Mesothelial cell of epicardium (in vitro differentiated cells): ENCODE data around the gene MIS18A. TPM values are rescaled to one million over a fixed set of nuclear protein-coding genes. Genes with fewer than 3 reads are reported as not detected.

Source experiments
- DNase-seq, 2 experiments: peaks; one replicate each; pipeline ENCODE4 v3.0.0; 2021; ENCODE audit warnings: low spot score in 2 of 2; ENCODE audit not compliant: unreplicated experiment in 2 of 2
- H3K27ac Mint-ChIP-seq: 2 replicates; pipeline ENCODE4 v1.8.0; 2021; ENCODE audit warnings: mixed read lengths
- H3K27me3 Mint-ChIP-seq: 2 replicates; pipeline ENCODE4 v1.8.0; 2021; ENCODE audit warnings: low read depth, mixed read lengths
- H3K36me3 Mint-ChIP-seq: 2 replicates; pipeline ENCODE4 v1.8.0; 2021; ENCODE audit warnings: mixed read lengths
- H3K4me1 Mint-ChIP-seq: 2 replicates; pipeline ENCODE4 v1.8.0; 2021; ENCODE audit warnings: mixed read lengths
- H3K4me3 Mint-ChIP-seq: 2 replicates; pipeline ENCODE4 v1.8.0; 2021; ENCODE audit warnings: mild to moderate bottlenecking, moderate library complexity, mixed read lengths
- H3K9me3 Mint-ChIP-seq: 2 replicates; pipeline ENCODE4 v1.8.0; 2021; ENCODE audit warnings: mixed read lengths
- total RNA-seq: library from RNA; stranded (reverse); gene quantifications from 3 replicates; pipeline ENCODE4 v1.2.1, GENCODE V29; 2021
- TF ChIP-seq, protein P1 (sequence below): fragments of 200-600 bp; sonication (generic); IDR thresholded peaks from one replicate; pipeline ENCODE4 v1.5.0; 2021; ENCODE audit warnings: antibody characterized with exemption; ENCODE audit not compliant: unreplicated experiment

The MIS18A gene
- total RNA-seq, 1 donor from 2014 or later, result 19.0 TPM

DNA sequence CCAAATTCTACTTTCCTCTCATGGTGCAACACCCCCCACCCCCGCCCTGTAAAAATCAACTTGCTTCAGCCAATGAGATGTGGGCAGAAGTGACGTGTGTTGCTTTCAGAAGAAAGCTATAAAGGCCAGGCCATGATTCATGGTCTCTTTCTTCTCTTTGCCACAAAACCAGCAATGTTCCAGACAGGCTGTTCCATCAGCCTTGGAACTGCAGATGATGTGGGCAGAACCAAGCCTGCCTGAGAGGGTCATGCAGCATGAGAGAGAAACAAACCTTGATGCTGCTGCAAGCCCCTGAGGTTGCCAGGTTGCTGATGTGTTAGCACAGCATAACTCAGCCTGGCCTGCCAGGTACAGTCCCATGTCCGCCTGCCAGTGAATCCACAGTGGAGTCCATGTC lies 41.8 kb downstream of the MIS18A start:
- H3K9me3 Mint-ChIP-seq, result peaks cover 5% of the 10 kb centered on the region
- DNase-seq, result no peak
- H3K27me3 Mint-ChIP-seq, result peaks cover 3% of the 10 kb centered on the region
- H3K27ac Mint-ChIP-seq, result no peak overlapping the region
- H3K4me1 Mint-ChIP-seq, result peaks cover 16% of the 10 kb centered on the region
- H3K4me3 Mint-ChIP-seq, result no peak overlapping the region
- no peaks in the 10 kb centered on the region for H3K36me3 Mint-ChIP-seq
- TF ChIP-seq, protein P1, sequence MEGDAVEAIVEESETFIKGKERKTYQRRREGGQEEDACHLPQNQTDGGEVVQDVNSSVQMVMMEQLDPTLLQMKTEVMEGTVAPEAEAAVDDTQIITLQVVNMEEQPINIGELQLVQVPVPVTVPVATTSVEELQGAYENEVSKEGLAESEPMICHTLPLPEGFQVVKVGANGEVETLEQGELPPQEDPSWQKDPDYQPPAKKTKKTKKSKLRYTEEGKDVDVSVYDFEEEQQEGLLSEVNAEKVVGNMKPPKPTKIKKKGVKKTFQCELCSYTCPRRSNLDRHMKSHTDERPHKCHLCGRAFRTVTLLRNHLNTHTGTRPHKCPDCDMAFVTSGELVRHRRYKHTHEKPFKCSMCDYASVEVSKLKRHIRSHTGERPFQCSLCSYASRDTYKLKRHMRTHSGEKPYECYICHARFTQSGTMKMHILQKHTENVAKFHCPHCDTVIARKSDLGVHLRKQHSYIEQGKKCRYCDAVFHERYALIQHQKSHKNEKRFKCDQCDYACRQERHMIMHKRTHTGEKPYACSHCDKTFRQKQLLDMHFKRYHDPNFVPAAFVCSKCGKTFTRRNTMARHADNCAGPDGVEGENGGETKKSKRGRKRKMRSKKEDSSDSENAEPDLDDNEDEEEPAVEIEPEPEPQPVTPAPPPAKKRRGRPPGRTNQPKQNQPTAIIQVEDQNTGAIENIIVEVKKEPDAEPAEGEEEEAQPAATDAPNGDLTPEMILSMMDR, result no peak

DNA sequence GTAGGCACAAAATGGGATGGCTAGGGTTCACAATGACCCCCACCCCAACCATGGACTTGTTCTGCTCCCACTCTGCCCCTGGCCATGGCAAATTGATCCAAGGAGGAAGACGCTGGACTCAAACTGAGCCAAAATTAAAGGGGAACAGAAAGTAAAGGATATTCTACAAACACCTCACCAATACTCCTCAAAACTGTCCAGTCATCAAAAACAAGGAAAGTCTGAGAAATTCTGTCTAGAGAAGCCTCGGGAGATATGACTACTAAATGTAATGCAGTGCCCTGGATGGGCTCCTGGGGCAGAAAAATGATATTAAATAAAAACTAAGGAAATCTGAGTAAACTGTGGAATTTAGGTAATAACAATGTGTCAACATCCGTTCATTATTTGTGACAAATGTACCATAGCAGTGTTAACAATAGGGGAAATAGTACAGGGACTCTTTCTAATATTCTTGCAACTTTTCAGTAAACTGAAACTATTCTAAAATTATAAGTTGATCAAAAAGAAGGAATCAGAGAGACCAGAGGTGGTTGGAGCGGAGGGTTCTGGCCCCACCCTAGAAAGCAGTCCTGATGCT lies 45.0 kb downstream of the MIS18A start:
- no peaks in the 10 kb centered on the region for H3K36me3 Mint-ChIP-seq
- H3K27me3 Mint-ChIP-seq, result peaks cover 3% of the 10 kb centered on the region
- no peaks in the 10 kb centered on the region for H3K4me1 Mint-ChIP-seq
- TF ChIP-seq, protein P1, result no peak
- peaks cover 5% of the 10 kb centered on the region for H3K9me3 Mint-ChIP-seq
- no peak for DNase-seq
- H3K27ac Mint-ChIP-seq, result no peak overlapping the region
- no peak overlapping the region for H3K4me3 Mint-ChIP-seq

DNA sequence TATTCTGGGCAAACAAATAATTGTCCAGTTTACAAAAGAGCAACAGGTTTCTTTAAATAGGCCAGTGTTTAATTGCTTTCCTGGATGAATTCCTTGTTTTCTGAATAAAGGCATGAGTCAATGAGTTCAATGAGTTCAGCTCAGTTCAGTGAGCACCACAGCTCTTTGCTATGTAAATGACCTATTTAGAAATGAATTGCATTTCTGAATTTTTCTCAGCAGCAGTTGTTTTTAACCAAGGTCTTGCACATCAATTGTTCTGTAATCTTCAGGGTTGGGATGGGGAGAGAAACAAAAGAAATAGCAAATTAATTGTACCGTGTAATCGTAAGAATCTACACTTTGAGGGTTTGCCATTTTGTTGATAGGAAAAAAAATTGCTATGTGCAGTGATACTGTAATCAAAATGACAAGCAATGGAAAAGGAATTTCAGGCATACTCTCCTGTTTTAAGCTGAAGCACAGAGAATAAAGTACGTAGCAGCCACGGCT lies 45.7 kb downstream of the MIS18A start:
- peaks cover 3% of the 10 kb centered on the region for H3K27me3 Mint-ChIP-seq
- TF ChIP-seq, protein P1, result no peak
- no peaks in the 10 kb centered on the region for H3K4me1 Mint-ChIP-seq
- H3K27ac Mint-ChIP-seq, result no peak overlapping the region
- no peaks in the 10 kb centered on the region for H3K36me3 Mint-ChIP-seq
- no peaks in the 10 kb centered on the region for H3K9me3 Mint-ChIP-seq
- H3K4me3 Mint-ChIP-seq, result no peak overlapping the region
- DNase-seq, result no peak

DNA sequence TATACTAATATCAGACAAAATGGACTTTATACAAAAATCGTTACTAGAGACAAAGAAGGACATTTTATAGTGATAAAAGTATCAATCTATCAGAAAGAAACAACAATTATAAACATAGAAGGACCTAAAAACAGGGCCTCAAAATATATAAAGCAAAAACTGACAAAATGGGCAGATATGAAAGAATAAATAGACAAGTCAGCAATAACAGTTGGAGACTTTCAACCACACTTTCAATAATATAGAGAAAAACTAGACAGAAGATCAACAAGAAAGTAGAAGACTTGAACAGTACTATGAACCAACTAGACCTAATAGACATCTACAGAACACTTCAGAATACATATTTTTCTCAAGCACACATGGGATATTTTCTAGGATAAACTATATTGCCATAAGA lies 52.4 kb downstream of the MIS18A start:
- Mint-ChIP-seq H3K9me3 (peaks cover 28% of the 10 kb centered on the region), H3K4me1 (no peaks in the 10 kb centered on the region), H3K27ac (no peak overlapping the region), H3K4me3 (no peak overlapping the region), H3K27me3 (no peaks in the 10 kb centered on the region), H3K36me3 (peaks cover 7% of the 10 kb centered on the region)
- DNase-seq, result no peak
- TF ChIP-seq, protein P1, result no peak

Other genes starting within 250 kb of the MIS18A start
- not detected in 3 replicates for gene MRAP, start 19.8 kb upstream of the MIS18A start, total RNA-seq
- gene URB1, start 114.0 kb upstream of the MIS18A start, total RNA-seq, result 21.8 to 23.4 TPM (median 22.2 TPM) in 3 replicates
- 2.1 to 3.8 TPM (median 3.1 TPM) in 3 replicates for gene EVA1C, start 133.7 kb upstream of the MIS18A start, total RNA-seq